SU-DHL-6 (cell line): ENCODE results near the gene HOXB7.

ENCODE experiments used
- EZH2phosphoT487 ChIP-seq: fragments of 200-600 bp; sonication (generic), shearing (Covaris generic); conservative IDR thresholded peaks from 2 replicates; pipeline ENCODE4 v1.6.1; 2018; ENCODE audit warnings: mild to moderate bottlenecking, antibody characterized with exemption, low read length, moderate library complexity, mixed read lengths
- TF ChIP-seq, protein P1 (sequence below): fragments of 200-600 bp; sonication (generic); IDR thresholded peaks from one replicate; pipeline ENCODE4 v1.5.1; 2017; ENCODE audit warnings: antibody characterized with exemption, mild to moderate bottlenecking, low read length, moderate library complexity; ENCODE audit not compliant: insufficient read depth, poor library complexity, severe bottlenecking

DNA sequence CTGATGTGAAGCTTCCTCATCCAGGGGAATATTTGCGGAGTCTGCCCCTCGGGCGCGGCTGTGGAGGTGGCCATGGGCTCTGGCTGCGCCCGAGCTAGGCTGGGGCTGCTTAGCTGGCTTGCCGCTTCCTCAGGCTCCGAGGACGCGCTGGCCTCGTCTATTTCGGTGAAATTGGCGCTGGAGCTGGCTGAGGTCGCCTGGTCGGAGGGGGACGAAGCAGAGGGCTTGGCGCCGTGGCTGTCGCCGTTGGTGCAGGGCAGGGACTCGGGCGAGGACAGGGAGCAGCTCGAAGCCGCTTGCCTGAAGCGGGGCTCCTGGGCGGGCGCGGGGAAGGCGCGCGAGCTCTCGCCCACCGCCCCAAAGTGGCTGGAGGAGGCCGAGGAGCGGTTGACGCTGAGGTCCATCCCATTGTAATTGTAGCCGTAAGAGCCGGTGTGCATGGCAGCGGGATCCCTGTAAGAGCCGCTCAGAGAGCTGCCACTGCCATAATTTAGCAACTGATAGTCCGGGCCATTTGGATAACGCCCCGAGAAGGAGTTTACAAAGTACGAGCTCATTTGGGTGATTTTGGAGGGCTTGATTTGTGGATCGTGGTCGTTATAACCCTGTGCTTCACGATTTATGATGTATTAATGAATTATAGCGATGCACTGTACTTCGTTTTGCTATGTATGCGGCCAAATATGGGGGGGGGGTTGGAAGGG, 17.5 kb downstream of the HOXB7 start, which contains the start of gene HOXB5:
- TF ChIP-seq, protein P1, sequence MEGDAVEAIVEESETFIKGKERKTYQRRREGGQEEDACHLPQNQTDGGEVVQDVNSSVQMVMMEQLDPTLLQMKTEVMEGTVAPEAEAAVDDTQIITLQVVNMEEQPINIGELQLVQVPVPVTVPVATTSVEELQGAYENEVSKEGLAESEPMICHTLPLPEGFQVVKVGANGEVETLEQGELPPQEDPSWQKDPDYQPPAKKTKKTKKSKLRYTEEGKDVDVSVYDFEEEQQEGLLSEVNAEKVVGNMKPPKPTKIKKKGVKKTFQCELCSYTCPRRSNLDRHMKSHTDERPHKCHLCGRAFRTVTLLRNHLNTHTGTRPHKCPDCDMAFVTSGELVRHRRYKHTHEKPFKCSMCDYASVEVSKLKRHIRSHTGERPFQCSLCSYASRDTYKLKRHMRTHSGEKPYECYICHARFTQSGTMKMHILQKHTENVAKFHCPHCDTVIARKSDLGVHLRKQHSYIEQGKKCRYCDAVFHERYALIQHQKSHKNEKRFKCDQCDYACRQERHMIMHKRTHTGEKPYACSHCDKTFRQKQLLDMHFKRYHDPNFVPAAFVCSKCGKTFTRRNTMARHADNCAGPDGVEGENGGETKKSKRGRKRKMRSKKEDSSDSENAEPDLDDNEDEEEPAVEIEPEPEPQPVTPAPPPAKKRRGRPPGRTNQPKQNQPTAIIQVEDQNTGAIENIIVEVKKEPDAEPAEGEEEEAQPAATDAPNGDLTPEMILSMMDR = no peak
- no peak for TF ChIP-seq EZH2phosphoT487
